ENCODE measurements around the gene GNA12. TPM values are rescaled to one million over a fixed set of nuclear protein-coding genes. Genes with fewer than 3 reads are reported as not detected.

The GNA12 gene
- total RNA-seq, 2 donors from 2014 or later: 26.3 to 38.8 TPM

DNA sequence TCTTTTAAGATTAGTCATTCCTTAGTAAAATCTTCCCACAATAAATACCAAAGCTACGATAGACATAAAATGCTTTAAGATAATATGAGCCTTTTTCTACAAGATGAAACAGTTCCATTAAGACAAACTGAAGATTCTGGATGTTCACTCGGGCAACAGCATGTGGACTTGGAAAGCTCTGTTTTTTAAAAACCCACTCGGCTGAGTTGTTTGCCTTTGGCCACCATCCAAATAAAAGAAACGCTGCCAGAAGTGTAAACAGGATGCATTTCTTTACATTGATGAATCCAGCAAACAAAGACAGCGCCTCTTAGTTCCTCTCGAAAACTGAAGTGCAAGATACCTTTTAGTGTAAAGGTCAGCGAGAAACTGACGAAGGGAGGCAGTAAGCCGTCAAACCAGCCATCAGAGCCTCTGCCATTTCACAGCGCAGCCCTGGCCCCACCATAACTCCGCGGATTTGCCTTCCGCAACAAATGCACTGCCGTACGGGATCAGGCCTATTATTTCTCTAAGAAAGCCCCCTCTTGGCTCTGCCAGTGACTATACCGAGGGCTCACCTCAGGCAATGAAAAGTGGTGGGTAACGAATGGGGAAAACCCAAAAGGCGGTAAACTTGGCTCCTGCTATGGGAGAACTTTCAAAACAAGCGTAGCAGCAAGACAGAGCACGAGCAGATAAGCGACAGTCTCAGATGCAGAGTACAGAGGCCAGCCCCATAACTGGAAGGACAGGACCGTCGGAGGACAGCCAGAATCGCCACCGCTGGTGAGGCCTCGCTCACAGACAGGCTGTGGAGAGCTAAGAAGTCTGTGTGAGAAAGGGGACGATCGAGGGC, 41.4 kb downstream of the GNA12 start:
- Histone ChIP-seq H3K4me1 (peaks cover 0 to 69% of the 10 kb centered on the region in 2 donors), H3K9me3 (no peaks in the 10 kb centered on the region), H3K4me3 (peak overlapping the region in 1 of 2 donors; percentile 23), H3K27ac (peak overlapping the region; percentile 84 to 92), H3K36me3 (no peaks in the 10 kb centered on the region), H3K27me3 (no peaks in the 10 kb centered on the region)
- TF ChIP-seq, protein P1, sequence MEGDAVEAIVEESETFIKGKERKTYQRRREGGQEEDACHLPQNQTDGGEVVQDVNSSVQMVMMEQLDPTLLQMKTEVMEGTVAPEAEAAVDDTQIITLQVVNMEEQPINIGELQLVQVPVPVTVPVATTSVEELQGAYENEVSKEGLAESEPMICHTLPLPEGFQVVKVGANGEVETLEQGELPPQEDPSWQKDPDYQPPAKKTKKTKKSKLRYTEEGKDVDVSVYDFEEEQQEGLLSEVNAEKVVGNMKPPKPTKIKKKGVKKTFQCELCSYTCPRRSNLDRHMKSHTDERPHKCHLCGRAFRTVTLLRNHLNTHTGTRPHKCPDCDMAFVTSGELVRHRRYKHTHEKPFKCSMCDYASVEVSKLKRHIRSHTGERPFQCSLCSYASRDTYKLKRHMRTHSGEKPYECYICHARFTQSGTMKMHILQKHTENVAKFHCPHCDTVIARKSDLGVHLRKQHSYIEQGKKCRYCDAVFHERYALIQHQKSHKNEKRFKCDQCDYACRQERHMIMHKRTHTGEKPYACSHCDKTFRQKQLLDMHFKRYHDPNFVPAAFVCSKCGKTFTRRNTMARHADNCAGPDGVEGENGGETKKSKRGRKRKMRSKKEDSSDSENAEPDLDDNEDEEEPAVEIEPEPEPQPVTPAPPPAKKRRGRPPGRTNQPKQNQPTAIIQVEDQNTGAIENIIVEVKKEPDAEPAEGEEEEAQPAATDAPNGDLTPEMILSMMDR (IDR thresholded peaks at IDR 0.05): no peak
- DNase-seq (ENCODE audit: low spot score): peak; percentile 65

DNA sequence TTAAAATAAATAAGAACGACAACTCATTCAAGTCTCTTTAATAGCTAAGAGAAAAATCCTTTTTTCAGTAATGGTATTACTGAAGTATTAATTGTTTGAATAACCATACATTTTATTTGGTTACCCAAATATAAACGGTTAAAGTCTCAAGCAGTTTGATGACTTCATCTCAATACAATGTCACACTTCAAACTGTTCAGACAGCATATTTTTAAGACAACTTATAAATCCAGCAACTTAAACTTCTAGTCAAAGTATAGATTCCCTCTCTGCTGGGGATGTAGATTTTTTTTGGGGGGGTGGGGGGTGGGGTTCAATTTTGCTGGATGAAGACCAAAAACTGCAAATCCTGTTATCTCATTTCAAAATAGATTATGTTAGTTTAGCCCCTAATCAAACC, 42.0 kb downstream of the GNA12 start:
- Histone ChIP-seq H3K27me3 (no peaks in the 10 kb centered on the region), H3K36me3 (no peaks in the 10 kb centered on the region), H3K4me3 (no peak overlapping the region), H3K4me1 (peaks cover 0 to 71% of the 10 kb centered on the region in 2 donors), H3K9me3 (no peaks in the 10 kb centered on the region), H3K27ac (peak overlapping the region; percentile 84 to 92)
- no peak for DNase-seq (ENCODE audit: low spot score)
- TF ChIP-seq, protein P1 (IDR thresholded peaks at IDR 0.05): no peak

DNA sequence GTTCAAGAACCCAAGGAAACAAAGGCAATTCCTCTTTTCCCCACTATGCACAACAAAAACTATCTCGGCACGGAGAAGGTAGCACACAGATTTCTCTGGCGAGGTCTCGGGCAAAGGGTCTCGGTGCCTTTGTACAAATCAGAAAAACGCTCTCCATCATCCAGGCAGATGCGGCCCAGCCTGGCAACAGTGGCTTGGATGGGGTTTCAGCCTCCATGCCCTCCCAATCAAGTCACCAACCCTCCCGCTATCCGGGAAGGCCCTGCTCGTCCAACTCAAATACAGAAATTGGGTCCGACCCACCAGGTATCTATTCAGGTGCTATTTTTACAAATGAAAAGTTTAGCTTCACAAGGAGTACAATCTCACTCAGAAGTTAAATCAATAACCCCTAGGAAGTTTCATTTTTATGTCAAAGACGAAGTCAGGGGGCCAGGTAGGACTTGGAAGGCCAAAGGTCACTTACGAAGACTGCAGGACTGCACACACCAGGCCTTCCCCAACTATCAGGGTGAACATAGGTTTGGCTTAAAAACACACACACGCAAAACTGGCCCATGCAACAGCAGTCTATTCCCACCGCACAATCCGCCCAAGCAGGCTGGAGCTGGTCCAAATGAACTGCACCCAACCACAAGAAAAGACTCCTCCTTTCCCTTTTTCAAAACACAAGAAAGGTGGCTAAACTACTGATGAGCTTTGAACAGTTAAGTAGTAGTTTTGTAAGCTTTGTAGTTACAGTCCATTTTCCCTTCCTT, 43.0 kb downstream of the GNA12 start:
- Histone ChIP-seq H3K4me3 (no peak overlapping the region), H3K4me1 (peaks cover 0 to 78% of the 10 kb centered on the region in 2 donors), H3K27me3 (no peaks in the 10 kb centered on the region), H3K36me3 (no peaks in the 10 kb centered on the region), H3K27ac (peak overlapping the region; percentile 84 to 92), H3K9me3 (no peaks in the 10 kb centered on the region)
- TF ChIP-seq, protein P1 (IDR thresholded peaks at IDR 0.05): no peak
- DNase-seq (ENCODE audit: low spot score): peak; percentile 80

DNA sequence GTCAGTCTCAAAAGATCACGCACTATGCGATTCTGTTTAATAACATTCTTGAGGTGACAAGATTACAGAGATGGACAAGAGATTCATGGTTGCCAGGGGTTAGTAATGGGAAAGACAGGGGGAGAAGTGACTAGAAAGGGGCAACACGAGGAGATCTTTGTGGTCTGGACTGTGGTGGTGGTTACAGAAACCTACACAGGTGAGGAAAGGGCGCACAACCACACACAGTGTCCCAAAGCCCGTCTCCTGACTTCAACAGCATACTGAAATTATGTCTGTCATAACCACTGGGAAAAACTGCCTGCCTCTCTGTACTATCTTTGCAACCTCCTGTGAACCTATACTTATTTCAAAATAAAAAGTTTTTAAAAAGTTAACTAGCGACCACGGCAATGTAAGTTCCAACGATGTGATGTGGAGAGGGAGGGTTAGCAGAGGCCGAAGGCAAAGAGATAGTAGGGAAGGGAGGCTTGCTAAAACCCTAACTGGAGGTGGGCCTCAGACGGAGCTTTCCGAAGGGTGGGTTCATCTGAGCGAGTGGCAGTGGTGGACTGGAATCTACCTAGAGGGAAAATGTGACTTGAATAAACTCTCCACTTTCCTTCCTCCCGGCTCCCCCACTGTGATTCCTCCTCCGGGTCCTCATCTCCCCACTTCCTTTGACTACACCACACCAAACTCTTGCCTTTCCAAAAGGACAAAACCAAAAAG, 43.7 kb downstream of the GNA12 start:
- Histone ChIP-seq H3K9me3 (no peaks in the 10 kb centered on the region), H3K27ac (peak overlapping the region; percentile 84 to 92), H3K36me3 (no peaks in the 10 kb centered on the region), H3K27me3 (no peaks in the 10 kb centered on the region), H3K4me1 (peaks cover 0 to 76% of the 10 kb centered on the region in 2 donors), H3K4me3 (no peak overlapping the region)
- peak; percentile 51 for DNase-seq (ENCODE audit: low spot score)
- TF ChIP-seq, protein P1 (IDR thresholded peaks at IDR 0.05): no peak

DNA sequence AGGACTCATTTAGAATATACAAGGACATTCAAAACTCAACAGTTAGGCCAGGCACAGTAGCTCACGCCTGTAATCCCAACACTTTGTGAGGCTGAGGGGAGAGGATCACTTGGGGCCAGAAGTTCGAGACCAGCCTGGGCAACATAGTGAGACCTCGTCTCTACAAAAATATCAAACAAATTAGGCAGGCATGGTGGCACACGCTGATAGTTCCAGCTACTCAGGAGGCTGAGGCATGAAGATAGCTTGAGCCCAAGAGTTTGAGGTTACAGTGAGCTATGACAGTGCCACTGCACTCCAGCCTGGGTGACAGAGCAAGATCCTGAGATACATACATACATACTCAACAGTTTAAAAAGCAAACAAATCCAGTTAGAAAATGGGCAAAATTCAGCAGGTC, 44.9 kb downstream of the GNA12 start:
- H3K27ac ChIP-seq: no peak overlapping the region
- DNase-seq (ENCODE audit: low spot score): peak; percentile 56
- H3K4me1 ChIP-seq: peaks cover 0 to 65% of the 10 kb centered on the region in 2 donors
- TF ChIP-seq, protein P1 (IDR thresholded peaks at IDR 0.05): no peak
- H3K36me3 ChIP-seq: peaks cover 7% of the 10 kb centered on the region
- H3K9me3 ChIP-seq: no peaks in the 10 kb centered on the region
- H3K27me3 ChIP-seq: no peaks in the 10 kb centered on the region
- H3K4me3 ChIP-seq: no peak overlapping the region

Data from right atrium auricular region (tissue), 2 donors.